Astrocyte of the spinal cord (primary cell): Measurements from ENCODE around the gene EMC8.

ENCODE experiments used
- DNase-seq: peaks from one replicate; pipeline ENCODE4 v3.0.0; 2011; ENCODE audit warnings: low read depth, low spot score
- H3K4me3 ChIP-seq: 2 replicates; pipeline ENCODE4 v1.5.1; 2011; ENCODE audit warnings: low read depth, mild to moderate bottlenecking, low read length, moderate library complexity
- CTCF ChIP-seq: IDR thresholded peaks from 2 replicates; pipeline ENCODE4 v1.5.1; 2012; ENCODE audit warnings: low read depth, mild to moderate bottlenecking, low read length, inconsistent platforms
- in situ Hi-C: cut with HindIII; loops from 2 replicates; pipeline ENCODE4 v1.10.0; 2017; ENCODE audit warnings: low sequenced_read_pairs

Gene EMC8

GRCh38 chr16:85735225-85735635 lies 64.1 kb downstream of the EMC8 start:
- no peak overlapping the region for H3K4me3 ChIP-seq
- TF ChIP-seq CTCF = no peak
- no peak for DNase-seq
- in situ Hi-C loops = no loop called here

GRCh38 chr16:85734311-85735017 lies 64.9 kb downstream of the EMC8 start:
- in situ Hi-C loops = no loop called here
- DNase-seq = no peak
- H3K4me3 ChIP-seq = no peak overlapping the region
- TF ChIP-seq CTCF = no peak

- no peak overlapping the region for H3K4me3 ChIP-seq
- DNase-seq = no peak
- in situ Hi-C loops = no loop called here
- TF ChIP-seq CTCF = no peak
These were observed 65.5 kb downstream of the EMC8 start for GRCh38 chr16:85733839-85734170.

DNA sequence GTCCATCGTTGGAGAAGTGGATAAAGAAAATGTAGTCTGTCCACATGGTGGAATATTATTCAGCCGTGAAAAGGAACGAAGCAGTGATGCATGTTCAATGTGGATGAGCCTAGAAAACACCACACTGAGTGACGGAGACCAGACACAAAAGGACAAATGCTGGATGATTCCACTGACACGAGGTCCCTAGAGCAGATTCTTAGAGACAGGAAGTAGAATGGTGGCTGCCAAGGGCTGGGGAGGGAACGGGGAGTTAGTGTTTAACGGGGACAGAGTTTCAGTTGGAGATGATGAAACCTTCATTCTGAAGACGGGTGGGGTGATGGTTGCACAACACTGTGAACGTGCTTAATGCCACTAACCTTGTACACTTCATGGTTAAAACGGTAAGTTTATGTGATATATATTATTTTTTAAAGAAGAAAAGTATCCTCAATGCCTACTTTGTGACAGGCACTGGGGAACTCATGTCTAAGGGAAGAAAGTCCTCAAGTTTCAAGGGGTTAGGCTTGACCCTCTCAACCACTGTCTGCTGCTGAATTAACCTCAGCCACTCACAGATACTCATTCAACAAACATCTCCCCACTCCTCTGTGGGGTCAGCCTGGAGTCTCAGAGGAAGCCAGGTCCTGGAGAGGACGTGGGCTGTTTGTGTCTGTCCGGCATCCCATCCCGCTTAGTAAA lies 66.0 kb downstream of the EMC8 start:
- H3K4me3 ChIP-seq = no peak overlapping the region
- in situ Hi-C loops = no loop called here
- TF ChIP-seq CTCF = no peak
- DNase-seq = no peak

DNA sequence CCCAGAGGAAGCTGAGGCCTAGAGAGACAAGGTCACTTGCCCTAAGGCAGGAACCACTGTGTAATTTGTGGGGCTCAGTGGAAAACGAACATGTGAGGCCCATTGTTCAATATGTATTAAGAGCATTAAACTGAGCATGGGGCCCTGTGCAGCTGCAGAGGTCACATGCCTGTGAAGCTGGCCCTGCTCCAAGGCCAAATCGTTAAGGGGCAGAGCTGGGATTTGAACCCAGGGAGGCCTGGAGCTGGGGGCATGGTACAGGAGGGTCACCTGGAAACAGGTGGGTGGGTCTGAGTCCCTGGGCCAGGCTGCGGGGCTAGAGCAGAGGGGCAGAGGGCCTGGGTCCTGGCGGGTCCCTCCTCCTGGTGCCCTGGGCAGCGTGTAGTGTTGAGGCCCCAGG lies 68.2 kb downstream of the EMC8 start:
- no peak for TF ChIP-seq CTCF
- H3K4me3 ChIP-seq = no peak overlapping the region
- in situ Hi-C loops = no loop called here
- no peak for DNase-seq

- TF ChIP-seq CTCF = no peak
- in situ Hi-C loops = no loop called here
- H3K4me3 ChIP-seq = no peak overlapping the region
- DNase-seq = no peak
These were observed 69.2 kb downstream of the EMC8 start for GRCh38 chr16:85730186-85730465.
